Prostate gland (tissue), 2 donors: ENCODE results near the gene CLEC14A.

ENCODE experiments used
- CTCF ChIP-seq, 4 experiments: fragments of 200-600 bp in 2 of 4; fragments of 450-650 bp in 2 of 4; sonication (generic) in 2 of 4; IDR thresholded peaks; 1 replicate in 3 of 4; 2 replicates in 1 of 4; pipeline ENCODE4 v1.5.1; 2016 to 2019; ENCODE audit warnings: antibody characterized with exemption in 4 of 4, mild to moderate bottlenecking in 2 of 4, moderate library complexity in 2 of 4
- POLR2A ChIP-seq: fragments of 450-650 bp; IDR thresholded peaks from one replicate; pipeline ENCODE4 v1.6.1; 2016; ENCODE audit warnings: antibody characterized with exemption, mild to moderate bottlenecking

- TF ChIP-seq POLR2A (no peak), CTCF (IDR thresholded peaks at IDR 0.05) (no peak)
Measured at GRCh38 chr14:38205119-38205813, 50.6 kb downstream of the CLEC14A start.
